HCT116 (cell line): ENCODE measurements around the gene TNFRSF8. TPM values are rescaled to one million over a fixed set of nuclear protein-coding genes. Genes with fewer than 3 reads are reported as not detected.

Experiments used
- ATAC-seq: fragments of 200-7000 bp; cut with Tn5 transposase; 2 replicates; pipeline ENCODE4 v1.9.1; 2020; ENCODE audit warnings: mild to moderate bottlenecking, moderate library complexity
- BruUV-seq: library from RNA; stranded (reverse); fragments of 400-500 nt; replicated peaks from 2 replicates; lab custom pipeline; 2021; lab: Mats Ljungman, UMichigan
- CTCF ChIA-PET: fragments of 300-600 bp; sonication (Branson Sonifier 250); formaldehyde crosslinking; loops from one replicate; lab custom pipeline; 2021; ENCODE audit warnings: antibody characterized with exemption; lab: Charles Lee
- POLR2A ChIA-PET: fragments of 300-600, 350-600 bp; sonication (Branson Sonifier 250); formaldehyde crosslinking; loops from one replicate; lab custom pipeline; 2021; ENCODE audit warnings: antibody characterized with exemption; lab: Charles Lee
- RAD21 ChIA-PET, 2 experiments: fragments of 300-600 bp; sonication (Branson Sonifier 250); formaldehyde crosslinking; loops; one replicate each; lab custom pipeline; 2023; ENCODE audit warnings: low total read pairs in 2 of 2; ENCODE audit not compliant: uncharacterized antibody in 2 of 2, unreplicated experiment in 2 of 2, low non-redundant PET in 1 of 2; lab: Charles Lee
- DNase-seq: peaks from one replicate; pipeline ENCODE4 v3.0.0-alpha.2; 2010; ENCODE audit warnings: low read depth, low spot score
- H2AFZ ChIP-seq: fragments of 200-600 bp; shearing (Covaris generic), sonication (generic); 2 replicates; pipeline ENCODE4 v1.6.1; 2017; ENCODE audit warnings: low read depth, mixed run types, mixed read lengths, antibody characterized with exemption, low read length; ENCODE audit not compliant: poor library complexity, severe bottlenecking
- H3K27ac ChIP-seq: 2 replicates; pipeline ENCODE4 v1.5.1; 2012; ENCODE audit warnings: low read depth, low read length
- H3K27me3 ChIP-seq: fragments of 200-600 bp; sonication (generic); 2 replicates; pipeline ENCODE4 v1.6.1; 2016; ENCODE audit warnings: mixed run types, low read length, mixed read lengths; ENCODE audit not compliant: insufficient read depth
- H3K36me3 ChIP-seq, 2 experiments: fragments of 200-500 bp in 1 of 2; fragments of 200-600 bp in 1 of 2; sonication (Bioruptor generic) in 1 of 2; sonication (generic) in 1 of 2; 2 replicates each; pipeline versions ENCODE4 v1.5.1 to v1.6.1; 2014 to 2016; ENCODE audit warnings: low read length in 2 of 2, inconsistent platforms in 1 of 2, mixed read lengths in 1 of 2, mixed run types in 1 of 2; ENCODE audit not compliant: insufficient read depth in 2 of 2, control insufficient read depth in 1 of 2
- H3K4me1 ChIP-seq, 2 experiments: fragments of 200-600 bp in 1 of 2; sonication (generic) in 1 of 2; 2 replicates each; pipeline versions ENCODE4 v1.5.1 to v1.6.1; 2012 to 2017; ENCODE audit warnings: low read length in 2 of 2, inconsistent platforms in 1 of 2, mild to moderate bottlenecking in 1 of 2, mixed read lengths in 1 of 2, mixed run types in 1 of 2, moderate library complexity in 1 of 2; ENCODE audit not compliant: insufficient read depth in 2 of 2, control insufficient read depth in 1 of 2
- H3K4me2 ChIP-seq: fragments of 200-600 bp; sonication (generic); 2 replicates; pipeline ENCODE4 v1.6.1; 2017; ENCODE audit warnings: mixed run types, low read length, mixed read lengths
- H3K4me3 ChIP-seq, 2 experiments: fragments of 200-600 bp in 1 of 2; sonication (generic) in 1 of 2; replicated peaks in 1 of 2; 2 replicates each; pipeline ENCODE4 v1.5.1; 2011 to 2016; ENCODE audit warnings: low read length in 2 of 2, control low read depth in 1 of 2, low read depth in 1 of 2, mild to moderate bottlenecking in 1 of 2, mixed read lengths in 1 of 2, mixed run types in 1 of 2
- H3K79me2 ChIP-seq: fragments of 200-600 bp; sonication (generic); 2 replicates; pipeline ENCODE4 v1.6.1; 2017; ENCODE audit warnings: mild to moderate bottlenecking, mixed run types, low read length, moderate library complexity, mixed read lengths; ENCODE audit not compliant: insufficient read depth
- H3K9ac ChIP-seq: fragments of 200-600 bp; sonication (generic); 2 replicates; pipeline ENCODE4 v1.6.1; 2016; ENCODE audit warnings: low read length, mixed read lengths
- H3K9me2 ChIP-seq: fragments of 200-600 bp; sonication (generic), shearing (Covaris generic); 2 replicates; pipeline ENCODE4 v1.6.1; 2017; ENCODE audit warnings: mixed run types, mild to moderate bottlenecking, moderate library complexity; ENCODE audit not compliant: insufficient read depth
- H3K9me3 ChIP-seq, 2 experiments: fragments of 200-500 bp in 1 of 2; fragments of 200-600 bp in 1 of 2; sonication (Bioruptor generic) in 1 of 2; sonication (generic) in 1 of 2; 2 replicates each; pipeline ENCODE4 v1.6.1; 2014 to 2017; ENCODE audit warnings: low read length in 2 of 2, mixed read lengths in 2 of 2, inconsistent platforms in 1 of 2, low read depth in 1 of 2, mild to moderate bottlenecking in 1 of 2, mixed run types in 1 of 2, moderate library complexity in 1 of 2; ENCODE audit not compliant: control insufficient read depth in 1 of 2, insufficient read depth in 1 of 2
- H4K20me1 ChIP-seq: fragments of 200-600 bp; sonication (generic), shearing (Covaris generic); 2 replicates; pipeline ENCODE4 v1.6.1; 2017; ENCODE audit warnings: mixed run types, mild to moderate bottlenecking, moderate library complexity; ENCODE audit not compliant: insufficient read depth
- CBX3 ChIP-seq: IDR thresholded peaks from 2 replicates; pipeline ENCODE4 v1.6.1; 2012; ENCODE audit warnings: low read depth
- CEBPB ChIP-seq: IDR thresholded peaks from 2 replicates; pipeline ENCODE4 v1.6.1; 2012; ENCODE audit warnings: low read depth
- CTCF ChIP-seq, 3 experiments: fragments of 200-600 bp in 1 of 3; sonication (generic) in 1 of 3; IDR thresholded peaks in 2 of 3; conservative IDR thresholded peaks in 1 of 3; 2 replicates each; pipeline ENCODE4 v1.5.1; 2012 to 2017; ENCODE audit warnings: low read depth in 2 of 3, low read length in 2 of 3, antibody characterized with exemption in 1 of 3, borderline replicate concordance in 1 of 3, control low read depth in 1 of 3, mild to moderate bottlenecking in 1 of 3, mixed read lengths in 1 of 3, mixed run types in 1 of 3, moderate library complexity in 1 of 3; ENCODE audit not compliant: insufficient read depth in 1 of 3
- EGR1 ChIP-seq: IDR thresholded peaks from 2 replicates; pipeline ENCODE4 v1.6.1; 2012; ENCODE audit warnings: low read depth
- ELF1 ChIP-seq: IDR thresholded peaks from 2 replicates; pipeline ENCODE4 v1.6.1; 2012; ENCODE audit warnings: low read depth, borderline replicate concordance
- EZH2phosphoT487 ChIP-seq: fragments of 200-600 bp; IDR thresholded peaks from 2 replicates; pipeline ENCODE4 v1.6.1; 2018; ENCODE audit warnings: antibody characterized with exemption, borderline replicate concordance
- FOSL1 ChIP-seq: IDR thresholded peaks from 2 replicates; pipeline ENCODE4 v1.6.1; 2012; ENCODE audit warnings: low read depth
- JUND ChIP-seq: IDR thresholded peaks from 2 replicates; pipeline ENCODE4 v1.6.1; 2012
- POLR2A ChIP-seq: IDR thresholded peaks from 2 replicates; pipeline ENCODE4 v1.7.0; 2011; ENCODE audit warnings: borderline replicate concordance; ENCODE audit not compliant: insufficient read depth, insufficient read length; ENCODE audit errors: extremely low read depth
- POLR2AphosphoS5 ChIP-seq: IDR thresholded peaks from 2 replicates; pipeline ENCODE4 v1.6.1; 2011; ENCODE audit warnings: mild to moderate bottlenecking, low read depth, low read length, moderate library complexity
- RAD21 ChIP-seq: IDR thresholded peaks from 2 replicates; pipeline ENCODE4 v1.6.1; 2012; ENCODE audit warnings: low read depth, mild to moderate bottlenecking
- REST ChIP-seq: IDR thresholded peaks from 2 replicates; pipeline ENCODE4 v1.6.1; 2012; ENCODE audit warnings: low read depth
- SIN3A ChIP-seq: IDR thresholded peaks from 2 replicates; pipeline ENCODE4 v1.6.1; 2012; ENCODE audit warnings: low read depth
- SRF ChIP-seq: IDR thresholded peaks from 2 replicates; pipeline ENCODE4 v1.6.1; 2012; ENCODE audit warnings: low read depth
- TCF7L2 ChIP-seq: IDR thresholded peaks from 2 replicates; pipeline ENCODE4 v1.7.0; 2011; ENCODE audit warnings: borderline replicate concordance, inconsistent platforms; ENCODE audit not compliant: insufficient read depth, insufficient read length; ENCODE audit errors: extremely low read depth
- ZBTB33 ChIP-seq: IDR thresholded peaks from 2 replicates; pipeline ENCODE4 v1.6.1; 2011; ENCODE audit warnings: mild to moderate bottlenecking, low read length, moderate library complexity; ENCODE audit not compliant: insufficient replicate concordance; ENCODE audit errors: extremely low read depth
- ZFX ChIP-seq: fragments of 450-650 bp; IDR thresholded peaks from 2 replicates; pipeline ENCODE4 v1.6.1; 2017
- intact Hi-C: fragments of 100-400 bp; cut with micrococcal nuclease; formaldehyde crosslinking; loops from 2 replicates; pipeline ENCODE4 v1.10.0; 2022
- total RNA-seq: library from RNA; stranded (reverse); gene quantifications from one replicate; pipeline ENCODE4 v1.2.1, GENCODE V29; 2021; ENCODE audit not compliant: unreplicated experiment
- TF ChIP-seq, protein P1 (sequence below): IDR thresholded peaks from 2 replicates; pipeline ENCODE4 v1.6.1; 2012
- TF ChIP-seq, protein P2 (sequence below): IDR thresholded peaks from 2 replicates; pipeline ENCODE4 v1.6.1; 2012

TNFRSF8 gene
- total RNA-seq, 1 experiment from 2014 or later: 0.17 TPM

- H3K27ac ChIP-seq: no peak overlapping the region
- no peak for TF ChIP-seq TCF7L2
- TF ChIP-seq REST: no peak
- TF ChIP-seq, protein P1, sequence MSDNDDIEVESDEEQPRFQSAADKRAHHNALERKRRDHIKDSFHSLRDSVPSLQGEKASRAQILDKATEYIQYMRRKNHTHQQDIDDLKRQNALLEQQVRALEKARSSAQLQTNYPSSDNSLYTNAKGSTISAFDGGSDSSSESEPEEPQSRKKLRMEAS: no peak
- TF ChIP-seq ZFX: no peak
- no peak for TF ChIP-seq ELF1
- TF ChIP-seq RAD21: no peak
- no peak for TF ChIP-seq EGR1
- no peak for TF ChIP-seq SIN3A
- TF ChIP-seq FOSL1: no peak
- no peak for TF ChIP-seq SRF
- TF ChIP-seq ZBTB33: no peak
- TF ChIP-seq POLR2A: no peak
- TF ChIP-seq, protein P2, sequence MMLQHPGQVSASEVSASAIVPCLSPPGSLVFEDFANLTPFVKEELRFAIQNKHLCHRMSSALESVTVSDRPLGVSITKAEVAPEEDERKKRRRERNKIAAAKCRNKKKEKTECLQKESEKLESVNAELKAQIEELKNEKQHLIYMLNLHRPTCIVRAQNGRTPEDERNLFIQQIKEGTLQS: no peak
- TF ChIP-seq CBX3: no peak
- no peak for TF ChIP-seq JUND
- no peak for TF ChIP-seq CTCF (IDR thresholded peaks at IDR 0.05 in 2 of 3, conservative IDR thresholded peaks at IDR 0.05 in 1 of 3; ENCODE audit: borderline replicate concordance in 1 of 3, insufficient read depth in 1 of 3, low read depth in 2 of 3, low read length in 2 of 3)
- TF ChIP-seq POLR2AphosphoS5: no peak
- no peak for TF ChIP-seq CEBPB
- no peak for TF ChIP-seq EZH2phosphoT487
- no peaks in the 10 kb centered on the region for H3K9me3 ChIP-seq
- no peak overlapping the region for H3K4me2 ChIP-seq
- no peak overlapping the region for H3K4me3 ChIP-seq
- no peaks in the 10 kb centered on the region for H4K20me1 ChIP-seq
- no peak overlapping the region for H2AFZ ChIP-seq
- POLR2A ChIA-PET: no interaction called here
- no peaks in the 10 kb centered on the region for H3K79me2 ChIP-seq
- no peaks in the 10 kb centered on the region for H3K36me3 ChIP-seq
- DNase-seq (no peak), ATAC-seq (no peak)
- no peak overlapping the region for H3K9ac ChIP-seq
- H3K4me1 ChIP-seq: no peaks in the 10 kb centered on the region
- no TSS peak for BruUV-seq
- CTCF ChIA-PET: no interaction called here
- RAD21 ChIA-PET: no interaction called here
- H3K27me3 ChIP-seq: no peaks in the 10 kb centered on the region
- no peaks in the 10 kb centered on the region for H3K9me2 ChIP-seq
- intact Hi-C loops: no loop called here
These were observed 12.4 kb downstream of the TNFRSF8 start for GRCh38 chr1:12075195-12076114.
